Measurements from ENCODE around the gene PRDX2. TPM values are rescaled to one million over a fixed set of nuclear protein-coding genes. Genes with fewer than 3 reads are reported as not detected.

Gene PRDX2
- total RNA-seq, 2 experiments from 2014 or later, result 251 to 262 TPM

- ATAC-seq, result peak; percentile 43
- Mint-ChIP-seq H3K4me3 (peak overlapping the region; percentile 75), H3K9me3 (no peaks in the 10 kb centered on the region), H3K27me3 (no peaks in the 10 kb centered on the region), H3K4me1 (ENCODE audit: low read depth) (peaks cover 31% of the 10 kb centered on the region), H3K27ac (no peak overlapping the region), H3K36me3 (ENCODE audit: low read depth) (no peaks in the 10 kb centered on the region)
- intact Hi-C loops (cut with micrococcal nuclease), result no loop called here
- POLR2A ChIA-PET, result interaction anchor here (0.6 to 3.9 kb wide), 12 partner anchors 8 to 1044 kb away, joined by 3 to 97 read pairs (median 4); partner anchors contain the start of genes CALR, GET3, JUNB and PRDX2
- TF ChIP-seq CTCF (IDR thresholded peaks at IDR 0.05), result no peak
- DNase-seq, result peak; percentile 93
- CTCF ChIA-PET, result interaction anchor here (0.7 to 9.2 kb wide), 6 partner anchors 14 to 115 kb away, joined by 3 to 326 read pairs (median 3); partner anchors contain the start of genes JUNB, PRDX2 and THSD8
Observed at GRCh38 chr19:12782424-12783290, 18.9 kb downstream of the PRDX2 start.

DNA sequence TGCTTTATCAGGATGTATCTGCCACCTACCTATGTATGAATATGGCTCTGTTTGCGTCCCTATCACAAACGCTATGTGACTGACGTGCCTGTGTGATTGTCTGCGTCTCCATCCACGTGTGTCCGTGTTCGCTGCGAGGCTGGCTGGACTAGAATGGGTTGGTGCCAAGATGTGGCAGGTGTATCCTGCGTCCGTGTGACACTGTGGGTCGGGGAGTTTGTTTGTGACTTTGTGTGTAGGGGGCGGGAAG is 19.5 kb downstream of the PRDX2 start:
- peak overlapping the region; percentile 75 for H3K4me3 Mint-ChIP-seq
- H3K27me3 Mint-ChIP-seq, result no peaks in the 10 kb centered on the region
- no peak for DNase-seq
- no peaks in the 10 kb centered on the region for H3K36me3 Mint-ChIP-seq (ENCODE audit: low read depth)
- intact Hi-C loops (cut with micrococcal nuclease), result no loop called here
- H3K27ac Mint-ChIP-seq, result no peak overlapping the region
- POLR2A ChIA-PET, result interaction anchor here (0.6 to 3.9 kb wide), 10 partner anchors 8 to 183 kb away, joined by 3 to 97 read pairs (median 6); partner anchors contain the start of genes GET3, JUNB, PRDX2 and THSD8
- no peak for ATAC-seq
- no peak for TF ChIP-seq CTCF (IDR thresholded peaks at IDR 0.05)
- H3K9me3 Mint-ChIP-seq, result no peaks in the 10 kb centered on the region
- CTCF ChIA-PET, result interaction anchor here (0.7 to 9.2 kb wide), 3 partner anchors 14 to 115 kb away, joined by 3 to 326 read pairs (median 3); partner anchors contain the start of genes JUNB, PRDX2 and THSD8
- peaks cover 36% of the 10 kb centered on the region for H3K4me1 Mint-ChIP-seq (ENCODE audit: low read depth)

GRCh38 chr19:12779162-12779993 is 22.2 kb downstream of the PRDX2 start:
- Mint-ChIP-seq H3K4me3 (peak overlapping the region; percentile 85), H3K27me3 (no peaks in the 10 kb centered on the region), H3K36me3 (ENCODE audit: low read depth) (no peaks in the 10 kb centered on the region), H3K27ac (peak overlapping the region; percentile 87), H3K4me1 (ENCODE audit: low read depth) (peaks cover 38% of the 10 kb centered on the region), H3K9me3 (no peaks in the 10 kb centered on the region)
- ChIA-PET CTCF (interaction anchor here (1.4 to 9.2 kb wide), 6 partner anchors 9 to 67 kb away, joined by 6 to 326 read pairs (median 18); partner anchors contain the start of genes JUNB, PRDX2 and THSD8), POLR2A (interaction anchor here (0.8 to 3.5 kb wide), 5 partner anchors 9 to 20 kb away, joined by 3 to 58 read pairs (median 7); partner anchors contain the start of gene JUNB)
- TF ChIP-seq CTCF (IDR thresholded peaks at IDR 0.05), result no peak
- intact Hi-C loops (cut with micrococcal nuclease), result loop anchor here (2.0 kb wide), 1 partner anchor 15 kb away; no protein-coding TSS in a partner anchor
- peak; percentile 54 for DNase-seq
- ATAC-seq, result no peak

DNA sequence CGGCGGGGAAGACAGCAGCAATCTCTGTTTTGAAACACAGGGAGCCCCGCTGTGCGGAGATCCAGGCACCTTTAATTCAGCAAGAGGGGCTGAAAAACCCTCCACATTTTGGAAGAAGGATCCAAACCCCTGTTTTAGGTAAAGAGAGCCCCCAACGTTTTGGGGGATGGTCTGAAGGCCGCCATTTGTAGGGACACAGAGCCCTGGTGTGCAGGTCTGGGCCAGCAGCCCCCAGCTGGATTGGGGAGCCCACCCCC is 22.8 kb downstream of the PRDX2 start:
- H3K36me3 Mint-ChIP-seq (ENCODE audit: low read depth), result no peaks in the 10 kb centered on the region
- peaks cover 39% of the 10 kb centered on the region for H3K4me1 Mint-ChIP-seq (ENCODE audit: low read depth)
- POLR2A ChIA-PET, result interaction anchor here (0.8 to 3.5 kb wide), 9 partner anchors 10 to 159 kb away, joined by 3 to 58 read pairs (median 7); partner anchors contain the start of genes CALR, JUNB, PRDX2 and THSD8
- peak overlapping the region; percentile 85 for H3K4me3 Mint-ChIP-seq
- DNase-seq, result no peak
- H3K9me3 Mint-ChIP-seq, result no peaks in the 10 kb centered on the region
- intact Hi-C loops (cut with micrococcal nuclease), result loop anchor here (2.0 kb wide), 1 partner anchor 16 kb away; no protein-coding TSS in a partner anchor
- peak overlapping the region; percentile 92 for H3K27ac Mint-ChIP-seq
- CTCF ChIA-PET, result interaction anchor here (1.0 to 9.2 kb wide), 8 partner anchors 9 to 68 kb away, joined by 3 to 326 read pairs (median 13); partner anchors contain the start of genes JUNB, PRDX2 and THSD8
- no peak for TF ChIP-seq CTCF (IDR thresholded peaks at IDR 0.05)
- H3K27me3 Mint-ChIP-seq, result no peaks in the 10 kb centered on the region
- ATAC-seq, result no peak

All from activated CD8-positive, alpha-beta T cell treated with anti-CD3 and anti-CD28 coated beads for 36 hours (primary cell).